ENCODE results near the gene RAB3C.

RAB3C gene

GRCh38 chr5:58842852-58843251, 260.0 kb downstream of the RAB3C start:
- in situ Hi-C loops (cut with MboI; ENCODE audit: low pct_unique_long_range_greater_than_20kb, low sequenced_read_pairs) = loop anchor here (25.0 kb wide), 1 partner anchor 356 kb away; the partner anchor contains the start of gene GAPT
- DNase-seq = no peak

GRCh38 chr5:58844395-58844794, 261.5 kb downstream of the RAB3C start:
- in situ Hi-C loops (cut with MboI; ENCODE audit: low pct_unique_long_range_greater_than_20kb, low sequenced_read_pairs) = loop anchor here (25.0 kb wide), 1 partner anchor 357 kb away; the partner anchor contains the start of gene GAPT
- no peak for DNase-seq

GRCh38 chr5:58847041-58847440, 264.2 kb downstream of the RAB3C start:
- DNase-seq = no peak
- in situ Hi-C loops (cut with MboI; ENCODE audit: low pct_unique_long_range_greater_than_20kb, low sequenced_read_pairs) = loop anchor here (25.0 kb wide), 1 partner anchor 360 kb away; the partner anchor contains the start of gene GAPT

GRCh38 chr5:58849223-58849622, 266.3 kb downstream of the RAB3C start:
- in situ Hi-C loops (cut with MboI; ENCODE audit: low pct_unique_long_range_greater_than_20kb, low sequenced_read_pairs) = loop anchor here (25.0 kb wide), 1 partner anchor 362 kb away; the partner anchor contains the start of gene GAPT
- DNase-seq = no peak

- peak; percentile 73 for DNase-seq
- in situ Hi-C loops (cut with MboI; ENCODE audit: low pct_unique_long_range_greater_than_20kb, low sequenced_read_pairs) = loop anchor here (25.0 kb wide), 1 partner anchor 363 kb away; the partner anchor contains the start of gene GAPT
These were observed 267.2 kb downstream of the RAB3C start for GRCh38 chr5:58849921-58850667.

GRCh38 chr5:58851153-58851552, 268.3 kb downstream of the RAB3C start:
- DNase-seq = no peak
- in situ Hi-C loops (cut with MboI; ENCODE audit: low pct_unique_long_range_greater_than_20kb, low sequenced_read_pairs) = no loop called here

- no peak for DNase-seq
- in situ Hi-C loops (cut with MboI; ENCODE audit: low pct_unique_long_range_greater_than_20kb, low sequenced_read_pairs) = no loop called here
These were observed 268.7 kb downstream of the RAB3C start for GRCh38 chr5:58851571-58851970.

- in situ Hi-C loops (cut with MboI; ENCODE audit: low pct_unique_long_range_greater_than_20kb, low sequenced_read_pairs) = no loop called here
- DNase-seq = no peak
These were observed 269.7 kb downstream of the RAB3C start for GRCh38 chr5:58852566-58852965.

GRCh38 chr5:58854441-58854840, 271.6 kb downstream of the RAB3C start:
- DNase-seq = peak; percentile 11
- in situ Hi-C loops (cut with MboI; ENCODE audit: low pct_unique_long_range_greater_than_20kb, low sequenced_read_pairs) = no loop called here

GRCh38 chr5:58855851-58856739, 273.2 kb downstream of the RAB3C start:
- in situ Hi-C loops (cut with MboI; ENCODE audit: low pct_unique_long_range_greater_than_20kb, low sequenced_read_pairs) = no loop called here

GRCh38 chr5:58857609-58858008, 274.7 kb downstream of the RAB3C start:
- in situ Hi-C loops (cut with MboI; ENCODE audit: low pct_unique_long_range_greater_than_20kb, low sequenced_read_pairs) = no loop called here

More at GRCh38 chr5:58855851-58856739, 273.2 kb downstream of the RAB3C start:
- DNase-seq = no peak

GRCh38 chr5:58860680-58861079, 277.8 kb downstream of the RAB3C start:
- in situ Hi-C loops (cut with MboI; ENCODE audit: low pct_unique_long_range_greater_than_20kb, low sequenced_read_pairs) = no loop called here
- peak; percentile 69 for DNase-seq

More at GRCh38 chr5:58857609-58858008, 274.7 kb downstream of the RAB3C start:
- no peak for DNase-seq

GRCh38 chr5:58868931-58869330, 286.1 kb downstream of the RAB3C start:
- in situ Hi-C loops (cut with MboI; ENCODE audit: low pct_unique_long_range_greater_than_20kb, low sequenced_read_pairs) = no loop called here

GRCh38 chr5:58871648-58872242, 288.9 kb downstream of the RAB3C start:
- DNase-seq = peak; percentile 50

More at GRCh38 chr5:58868931-58869330, 286.1 kb downstream of the RAB3C start:
- DNase-seq = no peak

GRCh38 chr5:58872670-58873273, 289.9 kb downstream of the RAB3C start:
- in situ Hi-C loops (cut with MboI; ENCODE audit: low pct_unique_long_range_greater_than_20kb, low sequenced_read_pairs) = no loop called here
- no peak for DNase-seq

More at GRCh38 chr5:58871648-58872242, 288.9 kb downstream of the RAB3C start:
- in situ Hi-C loops (cut with MboI; ENCODE audit: low pct_unique_long_range_greater_than_20kb, low sequenced_read_pairs) = no loop called here

GRCh38 chr5:58875599-58875998, 292.7 kb downstream of the RAB3C start:
- in situ Hi-C loops (cut with MboI; ENCODE audit: low pct_unique_long_range_greater_than_20kb, low sequenced_read_pairs) = loop anchor here (25.0 kb wide), 1 partner anchor 287 kb away; no protein-coding TSS in a partner anchor
- DNase-seq = no peak

- in situ Hi-C loops (cut with MboI; ENCODE audit: low pct_unique_long_range_greater_than_20kb, low sequenced_read_pairs) = loop anchor here (25.0 kb wide), 1 partner anchor 277 kb away; no protein-coding TSS in a partner anchor
- no peak for DNase-seq
These were observed 302.4 kb downstream of the RAB3C start for GRCh38 chr5:58885260-58885659.

GRCh38 chr5:58886315-58887207, 303.7 kb downstream of the RAB3C start:
- peak; percentile 79 for DNase-seq
- in situ Hi-C loops (cut with MboI; ENCODE audit: low pct_unique_long_range_greater_than_20kb, low sequenced_read_pairs) = loop anchor here (25.0 kb wide), 1 partner anchor 276 kb away; no protein-coding TSS in a partner anchor

Data from KBM-7 (cell line).